GM21786 (cell line): ENCODE data around the gene ANKS1B.
"Not testable (repeated sequence)": the region's sequence is repeated elsewhere in the genome, so short reads cannot be mapped to it uniquely, and the experiment has no call there.

Source experiments
- ATAC-seq: cut with Tn5 transposase; IDR thresholded peaks from one replicate; pipeline ENCODE4 v1.9.1; 2021; ENCODE audit not compliant: unreplicated experiment

The ANKS1B gene

GRCh38 chr12:99767809-99768208 is 216.9 kb downstream of the ANKS1B start:
- no peak for ATAC-seq

GRCh38 chr12:99766408-99766807 is 218.3 kb downstream of the ANKS1B start:
- ATAC-seq = no peak

GRCh38 chr12:99765469-99766114 is 219.1 kb downstream of the ANKS1B start:
- ATAC-seq = no peak

GRCh38 chr12:99759444-99759843 is 225.3 kb downstream of the ANKS1B start:
- ATAC-seq = no peak

GRCh38 chr12:99758997-99759396 is 225.7 kb downstream of the ANKS1B start:
- ATAC-seq = no peak

GRCh38 chr12:99752740-99753139 is 232.0 kb downstream of the ANKS1B start:
- no peak for ATAC-seq

- no peak for ATAC-seq
These were observed 238.2 kb downstream of the ANKS1B start for GRCh38 chr12:99746538-99746937.

- no peak for ATAC-seq
These were observed 238.8 kb downstream of the ANKS1B start for GRCh38 chr12:99745895-99746294.

- ATAC-seq = no peak
These were observed 239.6 kb downstream of the ANKS1B start for GRCh38 chr12:99745121-99745520.

- no peak for ATAC-seq
These were observed 247.9 kb downstream of the ANKS1B start for GRCh38 chr12:99736760-99737269.

GRCh38 chr12:99732131-99732530 is 252.6 kb downstream of the ANKS1B start:
- no peak for ATAC-seq

- ATAC-seq = no peak
These were observed 261.8 kb downstream of the ANKS1B start for GRCh38 chr12:99722690-99723486.

GRCh38 chr12:99721715-99722275 is 262.9 kb downstream of the ANKS1B start:
- ATAC-seq = no peak

GRCh38 chr12:99720083-99720465 is 264.7 kb downstream of the ANKS1B start:
- not testable (repeated sequence) for ATAC-seq

GRCh38 chr12:99719411-99720082 is 265.2 kb downstream of the ANKS1B start:
- ATAC-seq = not testable (repeated sequence)

- not testable (repeated sequence) for ATAC-seq
These were observed 268.8 kb downstream of the ANKS1B start for GRCh38 chr12:99715841-99716510.

- not testable (repeated sequence) for ATAC-seq
These were observed 269.8 kb downstream of the ANKS1B start for GRCh38 chr12:99714921-99715320.

GRCh38 chr12:99713946-99714520 is 270.7 kb downstream of the ANKS1B start:
- no peak for ATAC-seq

GRCh38 chr12:99712281-99712680 is 272.5 kb downstream of the ANKS1B start:
- ATAC-seq = no peak

GRCh38 chr12:99711246-99711645 is 273.5 kb downstream of the ANKS1B start:
- no peak for ATAC-seq
